ENCODE data around the gene NDRG2. TPM values are rescaled to one million over a fixed set of nuclear protein-coding genes. Genes with fewer than 3 reads are reported as not detected.

Gene NDRG2
- total RNA-seq, 1 experiment from 2014 or later = 8.0 TPM

GRCh38 chr14:21029917-21030316 lies 5.1 kb upstream of the NDRG2 start, which contains the start of gene TPPP2:
Gene TPPP2 (plus strand): TSS chr14:21030217. CDS start chr14:21030582, 365 bp downstream.
- TF ChIP-seq EZH2 (IDR thresholded peaks at IDR 0.05; ENCODE audit: borderline replicate concordance, low read depth, low read length, poor library complexity, severe bottlenecking) (no peak), CTCF (conservative IDR thresholded peaks at IDR 0.05; ENCODE audit: low read depth, low read length) (no peak)
- intact Hi-C loops (cut with micrococcal nuclease; ENCODE audit: unreplicated experiment) = loop anchor here (10.0 kb wide), 1 partner anchor 335 kb away; no protein-coding TSS in a partner anchor
- no peaks in the 10 kb centered on the region for H3K27me3 ChIP-seq (replicated peaks; ENCODE audit: insufficient read depth, low read depth, low read length, poor library complexity)
- H3K9me3 ChIP-seq (ENCODE audit: low read depth, low read length, poor library complexity, severe bottlenecking) = no peaks in the 10 kb centered on the region
- ChIA-PET POLR2A (ENCODE audit: low non-redundant PET) (no interaction called here), CTCF (no interaction called here)
- BruUV-seq (replicated peaks) = no TSS peak
- DNase-seq (ENCODE audit: low spot score) = no peak
- no peaks in the 10 kb centered on the region for H3K36me3 ChIP-seq (ENCODE audit: insufficient read depth, low read length, poor library complexity, severe bottlenecking)
- H3K4me3 ChIP-seq (ENCODE audit: low read depth, low read length, poor library complexity, severe bottlenecking) = no peak within 1 kb of the TSS
- H3K4me1 ChIP-seq (ENCODE audit: insufficient read depth, low read length, poor library complexity, severe bottlenecking) = no peaks in the 10 kb centered on the region
- H3K27ac ChIP-seq (ENCODE audit: low read depth, low read length, poor library complexity, severe bottlenecking) = no peak within 1 kb of the TSS

- no peak for TF ChIP-seq CTCF (conservative IDR thresholded peaks at IDR 0.05; ENCODE audit: low read depth, low read length)
- TF ChIP-seq EZH2 (IDR thresholded peaks at IDR 0.05; ENCODE audit: borderline replicate concordance, low read depth, low read length, poor library complexity, severe bottlenecking) = no peak
- peaks cover 5% of the 10 kb centered on the region for H3K4me1 ChIP-seq (ENCODE audit: insufficient read depth, low read length, poor library complexity, severe bottlenecking)
- BruUV-seq (replicated peaks) = no TSS peak
Observed at GRCh38 chr14:21026988-21027315, 2.1 kb upstream of the NDRG2 start.

GRCh38 chr14:21026274-21026987 lies 1.6 kb upstream of the NDRG2 start:
- peaks cover 5% of the 10 kb centered on the region for H3K4me1 ChIP-seq (ENCODE audit: insufficient read depth, low read length, poor library complexity, severe bottlenecking)
- H3K4me3 ChIP-seq (ENCODE audit: low read depth, low read length, poor library complexity, severe bottlenecking) = no peak overlapping the region
- H3K27me3 ChIP-seq (replicated peaks; ENCODE audit: insufficient read depth, low read depth, low read length, poor library complexity) = no peaks in the 10 kb centered on the region
- intact Hi-C loops (cut with micrococcal nuclease; ENCODE audit: unreplicated experiment) = no loop called here
- POLR2A ChIA-PET (ENCODE audit: low non-redundant PET) = no interaction called here
- CTCF ChIA-PET = interaction anchor here (1.1 kb wide), 1 partner anchor 12 kb away, joined by 3 read pairs; no protein-coding TSS in a partner anchor
- BruUV-seq (replicated peaks) = no TSS peak
- no peak for DNase-seq (ENCODE audit: low spot score)
- no peaks in the 10 kb centered on the region for H3K9me3 ChIP-seq (ENCODE audit: low read depth, low read length, poor library complexity, severe bottlenecking)
- TF ChIP-seq EZH2 (IDR thresholded peaks at IDR 0.05; ENCODE audit: borderline replicate concordance, low read depth, low read length, poor library complexity, severe bottlenecking) (no peak), CTCF (conservative IDR thresholded peaks at IDR 0.05; ENCODE audit: low read depth, low read length) (no peak)
- no peak overlapping the region for H3K27ac ChIP-seq (ENCODE audit: low read depth, low read length, poor library complexity, severe bottlenecking)
- no peaks in the 10 kb centered on the region for H3K36me3 ChIP-seq (ENCODE audit: insufficient read depth, low read length, poor library complexity, severe bottlenecking)

More at GRCh38 chr14:21026988-21027315, 2.1 kb upstream of the NDRG2 start:
- H3K9me3 ChIP-seq (ENCODE audit: low read depth, low read length, poor library complexity, severe bottlenecking) = no peaks in the 10 kb centered on the region
- DNase-seq (ENCODE audit: low spot score) = no peak
- no peaks in the 10 kb centered on the region for H3K27me3 ChIP-seq (replicated peaks; ENCODE audit: insufficient read depth, low read depth, low read length, poor library complexity)
- no peaks in the 10 kb centered on the region for H3K36me3 ChIP-seq (ENCODE audit: insufficient read depth, low read length, poor library complexity, severe bottlenecking)
- ChIA-PET CTCF (interaction anchor here (1.1 kb wide), 1 partner anchor 12 kb away, joined by 3 read pairs; no protein-coding TSS in a partner anchor), POLR2A (ENCODE audit: low non-redundant PET) (no interaction called here)
- H3K4me3 ChIP-seq (ENCODE audit: low read depth, low read length, poor library complexity, severe bottlenecking) = no peak overlapping the region
- intact Hi-C loops (cut with micrococcal nuclease; ENCODE audit: unreplicated experiment) = no loop called here
- no peak overlapping the region for H3K27ac ChIP-seq (ENCODE audit: low read depth, low read length, poor library complexity, severe bottlenecking)
